Stimulated activated memory B cell treated with anti-CD40 and anti-IgM and Interleukin-4, amounts not matched to agents 10 μg/mL and 1 μg/mL and 100 μg/mL, for 72 hours (primary cell): ENCODE measurements around the gene PRKN.

Experiments
- ATAC-seq: fragments of 150-1000 bp; cut with Tn5 transposase; 2 replicates; pipeline ENCODE4 v1.10.0; 2021
- H3K27ac Mint-ChIP-seq: one replicate; pipeline ENCODE4 v1.8.0; 2022; ENCODE audit warnings: mild to moderate bottlenecking, mixed read lengths
- H3K27me3 Mint-ChIP-seq: one replicate; pipeline ENCODE4 v1.8.0; 2022; ENCODE audit warnings: mixed read lengths
- H3K36me3 Mint-ChIP-seq: one replicate; pipeline ENCODE4 v1.8.0; 2022; ENCODE audit warnings: mixed read lengths
- H3K4me1 Mint-ChIP-seq: one replicate; pipeline ENCODE4 v1.8.0; 2022; ENCODE audit warnings: mixed read lengths
- H3K4me3 Mint-ChIP-seq: one replicate; pipeline ENCODE4 v1.8.0; 2022; ENCODE audit warnings: mild to moderate bottlenecking, moderate library complexity, mixed read lengths
- H3K9me3 Mint-ChIP-seq: one replicate; pipeline ENCODE4 v1.8.0; 2022; ENCODE audit warnings: mixed read lengths

Gene PRKN

DNA sequence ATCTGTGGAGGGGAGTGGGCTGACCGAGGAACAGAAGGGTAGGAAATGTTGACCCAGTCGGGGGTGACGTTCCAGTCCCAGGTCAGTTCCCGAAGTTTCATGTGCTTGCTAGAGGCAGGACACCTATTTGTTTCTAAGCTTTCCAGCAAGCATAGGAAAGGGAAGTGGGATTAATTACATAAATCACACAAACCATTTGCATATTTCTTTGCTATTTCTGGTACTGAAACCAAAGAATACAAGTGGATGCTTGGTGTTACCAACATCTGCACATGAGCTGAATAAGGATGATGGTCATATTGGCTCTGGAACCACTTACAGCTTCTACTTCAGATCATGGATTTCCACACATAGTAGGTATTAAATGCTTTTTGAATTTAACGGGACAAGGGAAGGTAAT lies 546.5 kb downstream of the PRKN start:
- Mint-ChIP-seq H3K4me1 (peaks cover 32% of the 10 kb centered on the region), H3K4me3 (no peak overlapping the region), H3K27ac (no peak overlapping the region), H3K27me3 (no peaks in the 10 kb centered on the region), H3K9me3 (peaks cover 3% of the 10 kb centered on the region), H3K36me3 (no peaks in the 10 kb centered on the region)
- no peak for ATAC-seq

DNA sequence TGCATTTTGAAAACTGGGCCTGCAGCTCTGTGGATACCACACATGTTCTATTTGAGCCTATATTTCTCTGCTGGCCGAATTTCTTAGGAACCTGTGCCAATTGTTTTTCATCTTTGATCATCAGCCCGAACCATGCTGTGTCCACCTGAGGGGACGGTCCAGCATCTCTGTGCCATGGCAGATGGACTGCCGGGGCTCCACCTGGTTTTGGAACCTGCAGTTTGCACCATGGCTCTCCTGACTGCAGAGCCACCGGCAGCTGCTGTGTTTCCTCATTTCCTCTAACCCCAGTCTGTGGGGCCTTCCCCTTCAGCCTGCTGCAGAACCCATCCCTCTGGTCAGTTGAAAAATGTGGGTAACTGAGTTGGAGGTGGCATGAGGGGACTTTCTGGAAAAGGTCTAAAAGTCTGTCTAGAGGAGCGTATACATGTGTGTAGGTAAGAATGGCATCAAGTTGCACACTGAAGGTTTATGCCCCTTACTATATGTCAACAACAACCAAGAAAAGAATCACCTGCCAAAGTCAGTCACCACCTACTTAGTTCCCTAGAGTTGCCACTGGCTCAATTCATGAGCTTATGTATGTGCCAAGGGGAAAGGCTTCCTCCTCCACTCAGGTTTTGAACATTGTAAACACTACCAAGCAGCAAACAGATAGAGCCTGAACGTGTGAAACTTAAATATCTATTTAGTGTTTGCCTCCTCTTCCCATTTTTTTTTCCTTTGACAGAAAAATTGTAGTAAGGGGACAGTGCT lies 548.2 kb downstream of the PRKN start:
- ATAC-seq: no peak
- H3K9me3 Mint-ChIP-seq: peaks cover 3% of the 10 kb centered on the region
- no peak overlapping the region for H3K4me3 Mint-ChIP-seq
- H3K27me3 Mint-ChIP-seq: no peaks in the 10 kb centered on the region
- H3K27ac Mint-ChIP-seq: no peak overlapping the region
- H3K4me1 Mint-ChIP-seq: peaks cover 32% of the 10 kb centered on the region
- no peaks in the 10 kb centered on the region for H3K36me3 Mint-ChIP-seq

DNA sequence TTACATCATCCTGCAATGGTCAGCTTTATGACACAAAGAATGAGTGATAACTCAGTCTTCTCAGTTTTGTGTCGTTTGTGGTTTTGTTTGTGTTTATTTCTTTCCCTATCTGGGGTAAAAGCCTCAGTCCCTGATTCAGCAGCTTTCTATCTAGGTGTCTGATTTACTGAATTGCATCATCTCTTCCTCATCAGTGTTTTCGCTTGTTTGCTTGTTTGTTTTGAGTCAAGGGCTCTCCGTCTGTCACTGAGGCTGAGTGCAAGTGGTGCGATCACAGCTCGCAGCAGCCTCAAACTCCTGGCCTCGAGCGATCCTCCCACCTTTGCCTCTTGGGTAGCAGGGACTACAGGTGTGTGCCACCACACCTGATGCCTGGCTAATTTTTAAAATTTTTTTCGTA lies 548.9 kb downstream of the PRKN start:
- Mint-ChIP-seq H3K27ac (no peak overlapping the region), H3K4me3 (no peak overlapping the region), H3K27me3 (no peaks in the 10 kb centered on the region), H3K4me1 (peaks cover 32% of the 10 kb centered on the region), H3K9me3 (peaks cover 3% of the 10 kb centered on the region), H3K36me3 (no peaks in the 10 kb centered on the region)
- ATAC-seq: no peak

DNA sequence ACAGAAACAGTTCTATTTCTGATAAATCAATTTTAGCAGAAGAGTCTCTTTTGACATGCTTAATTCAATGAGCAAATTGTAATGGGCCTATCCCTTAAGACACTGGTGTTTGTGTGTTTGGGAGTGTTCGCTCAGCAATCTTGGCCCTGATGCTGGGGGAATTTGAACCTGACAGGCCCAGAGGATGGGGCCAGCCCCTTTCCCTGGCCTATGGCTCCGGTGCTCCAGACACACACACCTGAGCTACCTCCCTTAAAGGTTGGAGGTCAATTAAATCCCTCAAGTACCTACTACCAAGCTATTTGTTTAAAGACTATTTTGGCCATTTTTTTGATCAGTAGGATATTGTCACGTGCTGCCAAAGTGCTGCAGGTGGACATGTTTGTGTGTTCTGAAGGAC lies 549.3 kb downstream of the PRKN start:
- no peak overlapping the region for H3K27ac Mint-ChIP-seq
- H3K9me3 Mint-ChIP-seq: peaks cover 3% of the 10 kb centered on the region
- H3K4me1 Mint-ChIP-seq: peaks cover 32% of the 10 kb centered on the region
- H3K4me3 Mint-ChIP-seq: no peak overlapping the region
- no peaks in the 10 kb centered on the region for H3K27me3 Mint-ChIP-seq
- no peak for ATAC-seq
- no peaks in the 10 kb centered on the region for H3K36me3 Mint-ChIP-seq

DNA sequence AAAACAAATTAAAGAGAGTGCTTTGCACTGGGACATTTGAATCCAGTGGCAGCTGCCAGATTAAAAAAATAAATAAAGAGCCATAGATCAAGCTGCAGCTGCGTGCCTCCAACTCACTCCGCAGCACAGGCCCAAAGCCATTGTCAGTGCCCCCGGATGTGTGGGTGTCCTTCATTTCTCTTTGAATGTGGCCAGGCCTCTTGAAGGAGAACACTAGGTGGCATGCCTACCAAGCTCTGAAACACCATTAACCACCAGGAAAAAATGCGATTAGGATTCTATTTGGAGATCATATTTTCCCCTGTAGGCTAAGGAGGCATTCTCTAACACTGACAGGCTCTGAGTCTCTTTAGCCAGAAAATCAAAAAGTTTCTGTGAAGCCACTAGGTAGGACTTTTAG lies 549.8 kb downstream of the PRKN start:
- H3K27me3 Mint-ChIP-seq: no peaks in the 10 kb centered on the region
- H3K9me3 Mint-ChIP-seq: peaks cover 3% of the 10 kb centered on the region
- no peak overlapping the region for H3K4me3 Mint-ChIP-seq
- H3K36me3 Mint-ChIP-seq: no peaks in the 10 kb centered on the region
- H3K27ac Mint-ChIP-seq: no peak overlapping the region
- ATAC-seq: no peak
- peaks cover 32% of the 10 kb centered on the region for H3K4me1 Mint-ChIP-seq

DNA sequence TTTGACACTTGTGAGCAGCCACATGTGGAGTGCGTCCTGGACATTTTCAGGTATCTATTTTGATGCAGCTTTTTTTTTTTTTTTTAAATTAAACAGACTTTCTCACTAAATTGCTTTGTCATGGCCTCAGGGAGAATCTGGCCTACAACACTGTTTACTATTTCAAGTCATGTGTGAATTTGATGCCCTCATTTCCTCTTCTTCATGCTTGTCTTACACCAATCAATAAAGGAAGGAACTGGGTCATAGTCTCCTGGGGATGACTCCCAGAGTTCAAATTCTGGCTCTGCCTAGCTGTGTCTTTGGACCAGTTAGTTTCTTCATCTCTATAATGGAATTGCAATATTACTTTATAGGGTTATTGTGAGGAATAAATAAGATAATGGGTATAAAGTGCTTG lies 554.1 kb downstream of the PRKN start:
- Mint-ChIP-seq H3K4me1 (no peaks in the 10 kb centered on the region), H3K36me3 (no peaks in the 10 kb centered on the region), H3K27ac (no peak overlapping the region), H3K27me3 (no peaks in the 10 kb centered on the region), H3K4me3 (no peak overlapping the region), H3K9me3 (no peaks in the 10 kb centered on the region)
- no peak for ATAC-seq

DNA sequence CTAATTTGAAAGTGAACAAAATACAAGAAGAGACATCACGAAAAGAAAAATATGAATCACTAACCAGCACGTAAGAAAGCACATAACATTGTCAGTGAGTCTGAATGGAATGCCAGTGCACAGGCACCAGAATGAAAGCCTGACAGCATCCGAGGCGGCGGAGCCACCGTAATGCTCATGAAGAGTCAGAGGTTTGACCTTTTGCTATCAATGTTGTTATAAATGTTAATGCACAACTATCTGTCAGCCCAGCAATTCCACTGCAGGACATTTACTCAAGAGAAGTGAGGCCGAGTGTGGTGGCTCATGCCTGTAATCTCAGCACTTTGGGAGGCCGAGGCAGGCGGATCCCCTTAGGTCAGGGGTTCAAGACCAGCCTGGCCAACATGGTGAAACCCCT lies 562.1 kb downstream of the PRKN start:
- Mint-ChIP-seq H3K27ac (no peak overlapping the region), H3K9me3 (no peaks in the 10 kb centered on the region), H3K4me1 (no peaks in the 10 kb centered on the region), H3K36me3 (no peaks in the 10 kb centered on the region), H3K4me3 (no peak overlapping the region), H3K27me3 (no peaks in the 10 kb centered on the region)
- ATAC-seq: no peak

DNA sequence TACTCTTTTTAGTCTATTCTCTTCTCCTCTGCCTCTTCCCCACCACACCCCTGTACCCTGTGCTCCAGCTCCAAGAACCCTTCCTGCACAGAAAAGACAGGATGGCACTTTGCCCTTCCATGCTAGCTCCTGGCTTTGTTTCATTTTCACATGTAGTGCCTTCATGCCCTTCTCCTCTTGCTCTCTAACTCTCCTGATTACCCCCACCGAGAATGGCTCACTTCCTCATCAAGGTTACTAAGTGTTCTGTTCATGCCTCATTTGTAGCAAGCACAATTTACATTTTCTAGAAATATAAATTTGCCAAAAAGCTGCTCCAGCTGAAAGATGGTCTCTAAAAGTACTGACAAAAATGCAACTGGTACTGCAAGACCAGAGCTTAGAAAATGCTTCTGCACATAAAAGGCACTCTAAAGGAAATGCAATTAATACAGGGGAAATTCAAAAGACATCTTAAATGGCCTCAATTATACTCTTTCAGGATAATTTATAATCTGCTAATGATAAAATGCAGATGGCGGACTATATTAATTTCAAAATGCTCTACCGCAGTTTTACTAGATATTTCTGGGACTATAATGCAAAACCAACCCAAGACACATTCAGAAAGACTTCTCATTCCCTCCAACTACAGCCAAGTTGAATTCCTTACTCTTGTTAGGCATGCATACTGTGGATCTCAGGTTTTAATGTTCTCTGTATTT lies 570.2 kb downstream of the PRKN start:
- Mint-ChIP-seq H3K27ac (peak overlapping the region; percentile 0), H3K9me3 (no peaks in the 10 kb centered on the region), H3K36me3 (no peaks in the 10 kb centered on the region), H3K27me3 (no peaks in the 10 kb centered on the region), H3K4me1 (peaks cover 24% of the 10 kb centered on the region), H3K4me3 (peak overlapping the region; percentile 14)
- ATAC-seq: peak; percentile 85

DNA sequence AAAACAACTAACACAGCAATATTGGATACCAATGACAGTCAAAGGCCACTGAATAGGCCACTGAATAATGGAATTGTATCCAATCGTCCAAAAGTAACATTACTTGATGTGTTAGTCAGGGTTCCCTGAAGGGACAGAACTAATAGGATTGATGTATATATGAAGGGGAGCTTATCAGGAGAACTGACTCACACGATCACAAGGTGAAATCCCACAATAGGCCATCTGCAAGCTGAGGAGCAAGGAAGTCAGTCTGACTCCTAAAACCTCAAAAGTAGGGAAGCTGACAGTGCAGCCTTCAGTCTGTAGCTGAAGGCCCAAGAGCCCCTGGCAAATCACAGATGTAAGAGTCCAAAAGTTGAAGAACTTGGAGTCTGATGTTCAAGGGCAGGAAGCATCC lies 571.4 kb downstream of the PRKN start:
- H3K4me1 Mint-ChIP-seq: peaks cover 29% of the 10 kb centered on the region
- H3K9me3 Mint-ChIP-seq: no peaks in the 10 kb centered on the region
- ATAC-seq: no peak
- no peaks in the 10 kb centered on the region for H3K27me3 Mint-ChIP-seq
- H3K27ac Mint-ChIP-seq: no peak overlapping the region
- no peak overlapping the region for H3K4me3 Mint-ChIP-seq
- H3K36me3 Mint-ChIP-seq: no peaks in the 10 kb centered on the region

DNA sequence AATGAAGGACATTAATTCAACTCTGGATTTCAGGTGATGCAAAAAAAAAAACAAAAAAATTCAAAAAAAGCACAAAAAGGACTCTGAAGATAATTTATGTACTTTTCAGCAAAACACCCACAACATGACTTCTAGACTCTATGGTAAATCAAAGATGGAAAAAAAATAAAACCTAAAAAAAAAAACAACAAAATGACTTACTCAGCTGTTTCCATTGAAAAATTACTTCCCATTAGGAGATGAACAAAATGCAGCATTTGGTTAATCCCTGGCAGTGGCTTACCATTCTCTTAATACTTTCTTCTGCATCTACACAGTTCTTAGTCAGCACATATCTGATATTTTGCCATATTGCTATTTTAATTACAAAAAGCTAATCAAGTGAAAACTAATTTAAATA lies 572.6 kb downstream of the PRKN start:
- Mint-ChIP-seq H3K4me1 (peaks cover 35% of the 10 kb centered on the region), H3K36me3 (no peaks in the 10 kb centered on the region), H3K9me3 (no peaks in the 10 kb centered on the region), H3K27me3 (no peaks in the 10 kb centered on the region), H3K4me3 (no peak overlapping the region), H3K27ac (no peak overlapping the region)
- no peak for ATAC-seq

DNA sequence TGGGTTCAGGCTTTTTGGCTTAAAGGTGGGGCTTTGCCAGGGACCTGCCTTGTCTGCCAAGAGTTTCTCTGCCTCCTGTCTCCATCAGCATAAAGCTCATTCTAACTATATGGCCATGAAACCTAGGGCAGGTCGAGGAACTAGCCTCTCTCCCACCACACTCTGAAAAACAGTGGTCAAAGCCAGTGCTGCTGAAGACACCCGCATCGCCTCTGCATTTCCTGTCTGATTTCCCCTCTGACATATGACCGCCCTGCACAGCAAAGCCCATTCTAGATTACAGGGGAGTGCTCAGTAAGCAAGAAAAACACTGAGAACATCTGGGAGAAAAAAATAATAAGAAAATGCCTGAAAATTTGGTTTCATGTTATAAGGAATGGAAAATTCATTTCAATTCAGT lies 573.6 kb downstream of the PRKN start:
- peak; percentile 57 for ATAC-seq
- peaks cover 35% of the 10 kb centered on the region for H3K4me1 Mint-ChIP-seq
- H3K9me3 Mint-ChIP-seq: no peaks in the 10 kb centered on the region
- H3K27ac Mint-ChIP-seq: no peak overlapping the region
- no peak overlapping the region for H3K4me3 Mint-ChIP-seq
- no peaks in the 10 kb centered on the region for H3K36me3 Mint-ChIP-seq
- H3K27me3 Mint-ChIP-seq: no peaks in the 10 kb centered on the region

DNA sequence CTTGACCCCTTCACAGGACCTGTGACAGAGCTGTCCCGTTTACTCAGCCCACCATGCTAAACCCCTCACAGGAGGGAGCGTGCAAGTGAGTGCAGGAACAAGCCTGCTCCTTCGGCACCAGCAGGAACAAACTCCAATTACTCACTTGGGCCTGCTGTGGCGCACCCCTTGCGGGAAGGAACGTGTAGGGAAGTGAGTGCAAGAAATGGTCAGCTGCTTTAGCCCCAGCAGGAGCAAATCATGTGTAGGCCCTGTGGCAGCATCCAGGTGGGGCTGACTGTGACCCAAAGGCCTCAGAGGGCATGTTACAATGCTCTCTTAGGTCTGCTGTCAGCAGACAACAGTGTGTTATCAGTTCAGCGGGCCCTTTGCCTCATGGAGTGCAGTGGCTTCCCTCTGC lies 574.4 kb downstream of the PRKN start:
- Mint-ChIP-seq H3K4me1 (peaks cover 35% of the 10 kb centered on the region), H3K9me3 (no peaks in the 10 kb centered on the region), H3K4me3 (no peak overlapping the region), H3K27me3 (no peaks in the 10 kb centered on the region), H3K27ac (no peak overlapping the region), H3K36me3 (no peaks in the 10 kb centered on the region)
- ATAC-seq: no peak

DNA sequence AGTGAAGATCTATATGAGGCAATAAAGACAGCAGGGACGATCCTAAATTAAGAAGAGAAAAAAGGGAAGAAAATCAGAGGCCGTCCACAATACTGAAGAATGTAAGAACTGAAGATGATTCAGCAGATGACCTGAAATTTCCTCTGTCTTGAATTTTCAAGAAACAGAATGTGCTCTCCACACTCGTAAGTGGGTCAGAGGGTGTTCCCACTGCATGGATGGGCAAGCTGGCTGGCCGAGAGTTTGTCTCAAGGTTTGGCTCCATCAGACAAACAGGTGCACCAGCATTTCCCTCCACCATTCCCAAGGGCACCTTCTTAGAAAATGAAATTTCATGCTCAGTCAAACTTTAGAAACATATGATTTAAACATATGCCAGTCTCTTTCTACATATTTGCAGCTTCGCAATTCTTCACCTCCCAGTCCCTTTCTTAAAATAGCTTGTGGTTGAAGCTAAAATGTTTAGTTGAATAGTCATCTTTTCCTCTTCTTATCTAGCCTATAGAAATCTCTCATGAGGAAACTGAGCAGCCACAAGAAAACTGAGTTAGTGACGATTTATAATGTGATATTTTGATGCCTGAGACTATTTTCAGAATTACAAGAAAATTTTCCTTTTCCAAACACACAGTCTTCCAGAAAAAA lies 576.4 kb downstream of the PRKN start:
- ATAC-seq: no peak
- Mint-ChIP-seq H3K4me1 (peaks cover 26% of the 10 kb centered on the region), H3K27ac (no peak overlapping the region), H3K9me3 (no peaks in the 10 kb centered on the region), H3K36me3 (no peaks in the 10 kb centered on the region), H3K4me3 (no peak overlapping the region), H3K27me3 (no peaks in the 10 kb centered on the region)

DNA sequence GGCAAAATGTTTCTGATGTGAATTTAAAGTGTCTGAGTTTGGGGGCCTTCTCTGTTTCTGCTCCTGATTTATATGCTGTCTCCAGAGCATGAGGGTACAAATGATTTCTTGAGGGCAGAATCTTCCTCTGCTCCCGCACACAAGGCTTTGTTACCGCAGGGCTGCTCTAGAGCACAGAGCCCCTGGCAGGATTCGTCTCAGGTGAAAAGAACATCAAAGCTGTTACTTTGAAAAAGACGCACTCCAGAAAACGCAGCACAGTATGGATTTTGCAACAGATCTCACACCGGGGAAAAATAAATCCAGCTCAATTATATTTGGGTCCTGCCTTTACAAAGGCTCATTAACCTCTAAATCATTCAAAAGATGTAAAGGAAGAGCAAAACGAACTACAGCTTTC lies 577.3 kb downstream of the PRKN start:
- ATAC-seq: no peak
- no peaks in the 10 kb centered on the region for H3K27me3 Mint-ChIP-seq
- H3K36me3 Mint-ChIP-seq: no peaks in the 10 kb centered on the region
- no peak overlapping the region for H3K27ac Mint-ChIP-seq
- peaks cover 21% of the 10 kb centered on the region for H3K4me1 Mint-ChIP-seq
- H3K4me3 Mint-ChIP-seq: no peak overlapping the region
- H3K9me3 Mint-ChIP-seq: no peaks in the 10 kb centered on the region

DNA sequence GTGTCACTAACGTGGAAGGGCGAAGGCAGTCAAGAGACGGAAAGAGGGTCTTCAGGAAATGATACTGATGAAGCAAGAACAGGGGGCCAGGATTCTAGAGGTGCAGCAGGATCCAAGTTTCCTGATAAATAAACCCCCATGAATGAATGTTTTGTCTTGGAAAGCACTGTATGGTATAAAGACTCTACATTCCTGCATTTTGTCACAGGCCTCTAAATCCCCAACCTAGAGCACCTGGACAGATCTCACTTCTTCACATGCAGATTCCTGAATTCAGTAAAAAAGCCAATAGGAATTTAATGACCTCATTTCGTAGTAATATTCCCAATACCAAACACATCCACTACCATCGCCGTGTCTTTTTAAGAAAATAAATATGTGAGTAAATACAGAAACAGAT lies 577.8 kb downstream of the PRKN start:
- Mint-ChIP-seq H3K9me3 (no peaks in the 10 kb centered on the region), H3K36me3 (no peaks in the 10 kb centered on the region), H3K4me3 (no peak overlapping the region), H3K4me1 (peaks cover 19% of the 10 kb centered on the region), H3K27ac (no peak overlapping the region), H3K27me3 (no peaks in the 10 kb centered on the region)
- ATAC-seq: no peak

DNA sequence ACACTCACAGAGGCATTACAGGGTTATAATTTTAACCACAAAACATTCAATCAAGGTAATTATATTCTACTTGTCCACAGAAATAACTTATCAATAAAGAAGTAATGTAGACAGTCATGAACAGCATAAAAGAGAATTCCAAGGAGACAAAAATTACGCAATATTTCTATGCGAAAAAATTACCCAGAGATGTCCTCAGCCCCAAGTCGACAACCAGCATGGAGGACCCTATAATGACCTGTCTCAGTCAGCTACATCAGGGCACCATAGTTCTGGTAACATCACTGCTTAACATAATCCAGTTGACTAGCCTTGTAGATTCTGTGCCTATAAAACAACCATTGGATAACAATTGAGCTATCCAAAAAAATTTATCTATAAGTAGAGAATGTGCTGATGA lies 579.8 kb downstream of the PRKN start:
- Mint-ChIP-seq H3K9me3 (no peaks in the 10 kb centered on the region), H3K27ac (no peak overlapping the region), H3K4me1 (peaks cover 11% of the 10 kb centered on the region), H3K27me3 (no peaks in the 10 kb centered on the region), H3K4me3 (no peak overlapping the region), H3K36me3 (no peaks in the 10 kb centered on the region)
- no peak for ATAC-seq
